Activated CD4-positive, CD25-positive, alpha-beta regulatory T cell treated with anti-CD3 and anti-CD28 coated beads, Interleukin-2, amount 50 U/mL, for 24 hours (primary cell): ENCODE results near the gene MMRN2.
"Not testable (repeated sequence)": the region's sequence is repeated elsewhere in the genome, so short reads cannot be mapped to it uniquely, and the experiment has no call there.

ENCODE experiments used
- ATAC-seq, 2 donors: fragments of 150-1000 bp; cut with Tn5 transposase; one replicate each; pipeline ENCODE4 v1.10.0; 2021; ENCODE audit warnings: mild to moderate bottlenecking in 1 of 2, moderate library complexity in 1 of 2

MMRN2 gene

GRCh38 chr10:86941426-86941825 lies 16.0 kb downstream of the MMRN2 start:
- no peak for ATAC-seq

- ATAC-seq = no peak
Observed at GRCh38 chr10:86940677-86941076, 16.7 kb downstream of the MMRN2 start.

GRCh38 chr10:86940076-86940475 lies 17.3 kb downstream of the MMRN2 start:
- ATAC-seq = not testable (repeated sequence)

GRCh38 chr10:86938260-86938659 lies 19.2 kb downstream of the MMRN2 start:
- no peak for ATAC-seq

- no peak for ATAC-seq
Observed at GRCh38 chr10:86937502-86938154, 19.8 kb downstream of the MMRN2 start.

- no peak for ATAC-seq
Observed at GRCh38 chr10:86936661-86937501, 20.5 kb downstream of the MMRN2 start.

- not testable (repeated sequence) for ATAC-seq
Observed at GRCh38 chr10:86934162-86934711, 23.2 kb downstream of the MMRN2 start.

GRCh38 chr10:86932674-86933073 lies 24.7 kb downstream of the MMRN2 start:
- ATAC-seq = no peak

- ATAC-seq = no peak
Observed at GRCh38 chr10:86931872-86932271, 25.5 kb downstream of the MMRN2 start.

GRCh38 chr10:86929468-86930380 lies 27.7 kb downstream of the MMRN2 start:
- no peak for ATAC-seq

GRCh38 chr10:86922553-86922961 lies 34.9 kb downstream of the MMRN2 start:
- ATAC-seq = no peak

- no peak for ATAC-seq
Observed at GRCh38 chr10:86918022-86918471, 39.4 kb downstream of the MMRN2 start.

- no peak for ATAC-seq
Observed at GRCh38 chr10:86914734-86915133, 42.7 kb downstream of the MMRN2 start.

GRCh38 chr10:86905429-86905828 lies 52.0 kb downstream of the MMRN2 start:
- ATAC-seq = no peak

- ATAC-seq = no peak
Observed at GRCh38 chr10:86904600-86904999, 52.8 kb downstream of the MMRN2 start.

GRCh38 chr10:86900955-86901354 lies 56.5 kb downstream of the MMRN2 start:
- ATAC-seq = no peak

- no peak for ATAC-seq
Observed at GRCh38 chr10:86899670-86900276, 57.6 kb downstream of the MMRN2 start.

GRCh38 chr10:86899132-86899531 lies 58.3 kb downstream of the MMRN2 start:
- ATAC-seq = no peak

GRCh38 chr10:86898511-86898910 lies 58.9 kb downstream of the MMRN2 start:
- no peak for ATAC-seq

GRCh38 chr10:86889997-86890396 lies 67.4 kb downstream of the MMRN2 start:
- no peak for ATAC-seq

GRCh38 chr10:86888585-86889381 lies 68.6 kb downstream of the MMRN2 start:
- ATAC-seq = peak; percentile 78 to 87
